DOHH2 (cell line): ENCODE results near the gene CFAP107.

Experiments
- CTCF ChIP-seq: fragments of 200-600 bp; sonication (generic); IDR thresholded peaks from one replicate; pipeline ENCODE4 v1.5.1; 2014; ENCODE audit warnings: antibody characterized with exemption, mild to moderate bottlenecking, low read depth, low read length; ENCODE audit not compliant: poor library complexity, severe bottlenecking
- EZH2phosphoT487 ChIP-seq: fragments of 200-600 bp; sonication (generic); IDR thresholded peaks from 2 replicates; pipeline ENCODE4 v1.6.1; 2017; ENCODE audit warnings: borderline replicate concordance, mild to moderate bottlenecking, antibody characterized with exemption, low read length, moderate library complexity, mixed read lengths

GRCh38 chr1:12754738-12755137, 8.7 kb downstream of the CFAP107 start:
- no peak for TF ChIP-seq CTCF
- TF ChIP-seq EZH2phosphoT487, result no peak
